ENCODE results near the gene CNOT1.

DNA sequence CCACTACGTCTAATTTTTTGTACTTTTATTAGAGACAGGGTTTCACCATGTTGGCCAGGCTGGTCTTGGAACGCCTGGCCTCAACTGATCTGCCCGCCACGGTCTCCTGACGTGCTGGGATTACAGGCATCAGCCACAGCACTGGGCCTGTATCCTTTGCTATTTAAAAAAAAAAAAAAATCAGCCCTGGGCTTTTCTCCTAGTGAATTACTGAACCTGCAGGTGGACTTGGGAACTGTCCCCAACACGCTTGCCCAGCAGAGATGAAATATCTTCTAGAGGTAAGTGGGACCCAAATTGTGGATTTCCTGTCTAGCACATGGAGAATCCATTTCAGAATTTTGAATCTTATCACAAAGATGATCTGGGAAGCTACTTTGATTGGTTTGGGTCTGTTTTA, 14.8 kb downstream of the CNOT1 start:
- TF ChIP-seq, protein P1, sequence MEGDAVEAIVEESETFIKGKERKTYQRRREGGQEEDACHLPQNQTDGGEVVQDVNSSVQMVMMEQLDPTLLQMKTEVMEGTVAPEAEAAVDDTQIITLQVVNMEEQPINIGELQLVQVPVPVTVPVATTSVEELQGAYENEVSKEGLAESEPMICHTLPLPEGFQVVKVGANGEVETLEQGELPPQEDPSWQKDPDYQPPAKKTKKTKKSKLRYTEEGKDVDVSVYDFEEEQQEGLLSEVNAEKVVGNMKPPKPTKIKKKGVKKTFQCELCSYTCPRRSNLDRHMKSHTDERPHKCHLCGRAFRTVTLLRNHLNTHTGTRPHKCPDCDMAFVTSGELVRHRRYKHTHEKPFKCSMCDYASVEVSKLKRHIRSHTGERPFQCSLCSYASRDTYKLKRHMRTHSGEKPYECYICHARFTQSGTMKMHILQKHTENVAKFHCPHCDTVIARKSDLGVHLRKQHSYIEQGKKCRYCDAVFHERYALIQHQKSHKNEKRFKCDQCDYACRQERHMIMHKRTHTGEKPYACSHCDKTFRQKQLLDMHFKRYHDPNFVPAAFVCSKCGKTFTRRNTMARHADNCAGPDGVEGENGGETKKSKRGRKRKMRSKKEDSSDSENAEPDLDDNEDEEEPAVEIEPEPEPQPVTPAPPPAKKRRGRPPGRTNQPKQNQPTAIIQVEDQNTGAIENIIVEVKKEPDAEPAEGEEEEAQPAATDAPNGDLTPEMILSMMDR (IDR thresholded peaks at IDR 0.05), result no peak
- no peak for TF ChIP-seq POLR2AphosphoS5 (IDR thresholded peaks at IDR 0.05)
- TF ChIP-seq EP300 (IDR thresholded peaks at IDR 0.05), result no peak
